ENCODE results near the gene SUSD4. TPM values are rescaled to one million over a fixed set of nuclear protein-coding genes. Genes with fewer than 3 reads are reported as not detected.

The SUSD4 gene
- total RNA-seq, 4 donors from 2014 or later = 1.1 to 3.3 (median 1.8) TPM

- TF ChIP-seq POLR2A (IDR thresholded peaks at IDR 0.05; ENCODE audit: low read depth) = no peak
- TF ChIP-seq CTCF (IDR thresholded peaks at IDR 0.05) = no peak
- no peak for TF ChIP-seq EP300 (IDR thresholded peaks at IDR 0.05)
- TF ChIP-seq POLR2AphosphoS5 (IDR thresholded peaks at IDR 0.05) = no peak
- Histone ChIP-seq H3K27me3 (peaks cover 0 to 17% (median 0%) of the 10 kb centered on the region in 4 donors), H3K27ac (replicated peaks in 1 of 4) (no peak overlapping the region), H3K36me3 (no peaks in the 10 kb centered on the region), H3K9me3 (no peaks in the 10 kb centered on the region), H3K4me3 (no peak overlapping the region), H3K4me1 (no peaks in the 10 kb centered on the region)
- WGBS = 82% methylated on average over 6 of the region's 6 CpGs
- no peak for DNase-seq (ENCODE audit: extremely low spot score)
- intact Hi-C loops (cut with DNase I) = no loop called here
These were observed 163.1 kb downstream of the SUSD4 start for GRCh38 chr1:223200903-223201302.

GRCh38 chr1:223199094-223199647 lies 164.8 kb downstream of the SUSD4 start:
- Histone ChIP-seq H3K27me3 (peaks cover 0 to 17% (median 0%) of the 10 kb centered on the region in 4 donors), H3K4me1 (no peaks in the 10 kb centered on the region), H3K27ac (replicated peaks in 1 of 4) (no peak overlapping the region), H3K36me3 (no peaks in the 10 kb centered on the region), H3K9me3 (no peaks in the 10 kb centered on the region), H3K4me3 (no peak overlapping the region)
- WGBS = 66% methylated on average over 2 of the region's 2 CpGs
- intact Hi-C loops (cut with DNase I) = no loop called here
- DNase-seq (ENCODE audit: extremely low spot score) = no peak
- TF ChIP-seq CTCF (IDR thresholded peaks at IDR 0.05) (no peak), POLR2AphosphoS5 (IDR thresholded peaks at IDR 0.05) (no peak), EP300 (IDR thresholded peaks at IDR 0.05) (no peak), POLR2A (IDR thresholded peaks at IDR 0.05; ENCODE audit: low read depth) (no peak)

GRCh38 chr1:223198628-223198965 lies 165.4 kb downstream of the SUSD4 start:
- Histone ChIP-seq H3K4me3 (no peak overlapping the region), H3K4me1 (no peaks in the 10 kb centered on the region), H3K9me3 (no peaks in the 10 kb centered on the region), H3K36me3 (no peaks in the 10 kb centered on the region), H3K27ac (replicated peaks in 1 of 4) (no peak overlapping the region), H3K27me3 (peaks cover 0 to 17% (median 0%) of the 10 kb centered on the region in 4 donors)
- TF ChIP-seq POLR2AphosphoS5 (IDR thresholded peaks at IDR 0.05) (no peak), CTCF (IDR thresholded peaks at IDR 0.05) (no peak), POLR2A (IDR thresholded peaks at IDR 0.05; ENCODE audit: low read depth) (no peak), EP300 (IDR thresholded peaks at IDR 0.05) (no peak)
- WGBS = 83% methylated on average over 3 of the region's 3 CpGs
- intact Hi-C loops (cut with DNase I) = no loop called here
- DNase-seq (ENCODE audit: extremely low spot score) = no peak

GRCh38 chr1:223197923-223198627 lies 165.9 kb downstream of the SUSD4 start:
- intact Hi-C loops (cut with DNase I) = no loop called here
- DNase-seq (ENCODE audit: extremely low spot score) = no peak
- 64% methylated on average over 4 of the region's 4 CpGs for WGBS

More at GRCh38 chr1:223197923-223198627, 165.9 kb downstream of the SUSD4 start:
- Histone ChIP-seq H3K27me3 (peaks cover 0 to 15% (median 0%) of the 10 kb centered on the region in 4 donors), H3K36me3 (no peaks in the 10 kb centered on the region), H3K9me3 (no peaks in the 10 kb centered on the region), H3K4me1 (no peaks in the 10 kb centered on the region), H3K4me3 (no peak overlapping the region), H3K27ac (replicated peaks in 1 of 4) (no peak overlapping the region)
- no peak for TF ChIP-seq POLR2AphosphoS5 (IDR thresholded peaks at IDR 0.05)
- TF ChIP-seq POLR2A (IDR thresholded peaks at IDR 0.05; ENCODE audit: low read depth) = no peak
- no peak for TF ChIP-seq EP300 (IDR thresholded peaks at IDR 0.05)
- TF ChIP-seq CTCF (IDR thresholded peaks at IDR 0.05) = no peak
